NCI-H460 (cell line): ENCODE data around the gene PKNOX1. TPM values are rescaled to one million over a fixed set of nuclear protein-coding genes. Genes with fewer than 3 reads are reported as not detected.
"Not testable (repeated sequence)": the region's sequence is repeated elsewhere in the genome, so short reads cannot be mapped to it uniquely, and the experiment has no call there.

Experiments
- DNase-seq: peaks from one replicate; pipeline ENCODE4 v3.0.0-alpha.2; 2016; ENCODE audit warnings: low read depth; ENCODE audit errors: extremely low read depth
- total RNA-seq: library from RNA; depleted of rRNA; stranded (reverse); fragments of >200 nt; shearing (Covaris generic); gene quantifications from 2 replicates; pipeline ENCODE4 v1.2.3, GENCODE V29; 2014

The PKNOX1 gene
- total RNA-seq, 1 experiment from 2014 or later: 9.7 TPM

GRCh38 chr21:43043291-43043690 is 68.9 kb downstream of the PKNOX1 start:
- not testable (repeated sequence) for DNase-seq

GRCh38 chr21:43044547-43044946 is 70.2 kb downstream of the PKNOX1 start:
- DNase-seq: not testable (repeated sequence)

- DNase-seq: not testable (repeated sequence)
Observed at GRCh38 chr21:43045165-43045875, 71.0 kb downstream of the PKNOX1 start.

GRCh38 chr21:43045876-43046821 is 71.8 kb downstream of the PKNOX1 start:
- not testable (repeated sequence) for DNase-seq

DNA sequence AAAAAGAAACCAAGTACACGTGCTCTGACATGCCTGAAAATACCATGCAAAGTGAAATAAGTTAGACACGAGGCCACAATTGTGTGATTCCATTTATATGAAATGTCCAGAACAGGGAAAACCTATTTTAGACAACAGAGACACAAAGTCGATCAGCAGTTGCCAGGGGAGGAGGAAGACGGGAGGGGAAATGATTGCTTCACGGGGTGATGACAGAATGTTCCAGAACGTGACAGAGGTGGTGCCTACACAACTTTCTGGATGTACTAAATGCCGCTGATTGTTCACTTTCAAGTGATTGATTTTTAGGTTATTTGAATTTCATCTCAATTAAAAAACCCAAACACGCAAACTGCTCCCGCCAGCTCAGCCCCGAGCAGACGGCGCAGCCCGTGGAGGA is 78.8 kb downstream of the PKNOX1 start:
- not testable (repeated sequence) for DNase-seq

GRCh38 chr21:43062955-43063664 is 88.7 kb downstream of the PKNOX1 start:
- not testable (repeated sequence) for DNase-seq

DNA sequence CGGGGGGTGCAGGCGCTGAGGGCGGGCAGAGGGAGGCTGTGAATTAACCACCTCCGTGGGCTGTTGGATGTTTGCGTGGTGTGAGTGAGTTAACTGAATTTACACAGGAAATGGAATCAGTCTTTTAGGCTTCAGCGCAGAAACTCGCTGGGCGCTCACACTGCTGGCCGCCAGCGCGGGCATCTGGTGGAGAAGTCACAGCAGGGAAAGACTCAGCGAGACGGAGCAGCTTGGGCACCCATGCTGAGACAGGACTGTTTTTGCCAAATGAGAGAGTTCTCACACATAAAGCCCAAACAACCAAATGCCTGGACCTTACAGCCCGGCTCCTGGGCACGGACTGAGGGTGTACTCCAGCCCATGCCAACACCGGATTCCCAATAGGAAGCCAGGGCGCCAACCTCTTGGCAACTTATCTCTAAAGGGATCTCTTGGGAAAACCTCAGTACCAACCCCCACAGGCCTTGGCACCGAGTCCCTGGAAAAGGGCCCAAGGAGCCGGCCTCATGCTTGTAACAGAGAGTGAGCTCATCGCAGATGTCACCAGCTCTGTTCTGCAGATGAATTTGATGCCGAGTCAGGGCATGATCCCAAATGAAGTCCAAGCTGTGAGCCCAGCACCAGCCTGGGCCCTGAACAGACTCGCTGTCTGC is 90.0 kb downstream of the PKNOX1 start:
- DNase-seq: not testable (repeated sequence)

DNA sequence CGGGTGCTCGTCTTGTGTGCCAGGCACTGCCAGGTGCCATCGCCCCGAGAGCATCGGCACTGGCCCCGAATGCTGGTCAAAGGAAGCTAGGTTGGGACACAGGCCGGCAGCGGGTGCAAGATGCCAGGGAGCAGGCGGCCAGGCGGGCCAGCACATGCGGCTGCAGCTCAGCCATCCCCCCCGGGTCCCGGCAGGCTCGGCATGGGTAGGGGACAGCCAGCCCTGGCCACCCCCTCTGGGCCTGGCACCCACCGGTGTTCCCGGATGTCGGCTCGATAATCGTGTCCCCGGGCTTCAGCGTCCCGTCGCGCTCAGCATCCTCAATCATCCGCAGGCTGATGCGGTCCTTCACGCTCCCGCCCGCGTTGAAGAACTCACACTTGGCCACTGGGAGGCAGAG is 91.6 kb downstream of the PKNOX1 start:
- DNase-seq: not testable (repeated sequence)

DNA sequence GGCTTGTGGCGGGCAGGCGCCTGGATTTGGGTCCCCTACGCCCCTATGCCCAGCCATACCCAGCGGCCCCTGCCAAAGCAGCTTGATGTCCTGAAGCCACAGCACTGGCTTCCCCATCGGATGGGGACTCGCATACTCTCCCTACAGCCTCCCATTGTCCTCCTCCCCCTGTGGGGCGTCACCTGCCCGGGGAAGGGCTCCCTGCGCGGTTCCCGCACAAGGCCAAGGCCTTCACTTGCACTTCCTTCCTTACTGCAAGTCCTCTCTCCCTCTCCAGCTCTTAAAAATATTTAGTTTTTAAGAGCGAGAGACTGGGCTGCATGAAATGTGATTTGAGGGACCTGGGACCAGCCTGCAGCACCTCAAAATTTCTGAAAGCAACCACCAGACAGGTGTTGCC is 92.3 kb downstream of the PKNOX1 start:
- DNase-seq: not testable (repeated sequence)

DNA sequence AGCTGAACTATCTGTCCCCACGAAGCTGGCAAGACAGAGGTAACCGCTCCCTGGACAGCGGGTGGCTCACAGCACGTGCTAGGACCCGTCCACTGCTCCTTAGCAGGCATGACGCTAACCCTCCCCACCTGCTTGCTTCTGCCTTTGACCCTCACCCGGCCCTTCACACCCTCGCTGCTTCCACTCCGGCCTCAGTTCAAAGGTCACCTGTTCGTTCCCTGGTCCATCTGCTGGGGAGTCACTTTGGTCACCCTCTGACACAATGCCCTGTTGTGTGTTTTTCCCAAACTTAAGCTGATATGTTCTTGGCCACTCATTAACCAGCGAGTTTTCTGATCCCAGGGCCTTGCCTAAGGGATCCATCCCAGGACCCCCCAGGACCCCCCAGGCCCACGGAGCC is 93.7 kb downstream of the PKNOX1 start:
- not testable (repeated sequence) for DNase-seq

GRCh38 chr21:43069682-43070081 is 95.3 kb downstream of the PKNOX1 start:
- DNase-seq: not testable (repeated sequence)

GRCh38 chr21:43072742-43073141 is 98.4 kb downstream of the PKNOX1 start:
- not testable (repeated sequence) for DNase-seq

DNA sequence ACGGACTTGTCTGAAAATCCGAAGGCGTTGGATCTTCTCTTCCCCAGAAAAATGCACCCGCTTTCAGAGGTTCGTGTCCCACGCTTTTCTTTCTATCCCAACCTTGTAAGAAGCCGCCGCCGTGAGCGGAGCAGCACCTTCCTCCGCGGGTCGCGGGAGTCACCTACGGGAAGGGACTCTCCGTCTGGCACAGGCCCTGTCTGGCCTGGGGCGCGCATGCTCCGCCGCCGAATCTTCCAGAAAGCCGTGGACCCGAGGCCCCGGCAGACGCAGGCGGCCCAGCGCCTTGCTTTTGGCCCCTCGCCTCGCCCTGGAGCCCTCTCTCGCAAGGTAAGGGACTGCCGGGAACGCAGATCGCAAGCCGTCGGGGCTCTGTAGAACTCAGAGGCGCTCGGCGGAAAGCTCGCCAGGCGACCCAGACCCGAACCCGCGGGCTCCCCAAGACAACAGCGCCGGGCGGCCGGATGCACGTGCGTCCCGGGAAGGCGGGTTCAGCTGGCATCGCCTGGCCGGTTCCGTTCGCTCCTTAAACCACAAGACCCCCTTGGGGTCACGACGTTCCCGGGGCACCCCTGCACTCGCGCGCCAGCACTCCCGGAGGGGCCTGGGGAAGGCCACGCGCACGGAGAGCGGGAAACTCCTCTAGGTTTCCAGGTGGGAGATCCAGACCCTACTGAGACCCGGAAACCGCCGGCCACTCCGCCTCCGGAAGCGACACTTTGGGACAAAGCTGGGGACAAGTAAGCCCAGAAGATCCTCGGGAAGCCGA is 100.2 kb downstream of the PKNOX1 start:
- not testable (repeated sequence) for DNase-seq

GRCh38 chr21:43075170-43076022 is 101.0 kb downstream of the PKNOX1 start, which contains the start of gene CBS:
TSS of gene CBS (minus strand) at chr21:43075835. CDS start at chr21:43072193, 3,642 bp downstream.
- not testable (repeated sequence) for DNase-seq

DNA sequence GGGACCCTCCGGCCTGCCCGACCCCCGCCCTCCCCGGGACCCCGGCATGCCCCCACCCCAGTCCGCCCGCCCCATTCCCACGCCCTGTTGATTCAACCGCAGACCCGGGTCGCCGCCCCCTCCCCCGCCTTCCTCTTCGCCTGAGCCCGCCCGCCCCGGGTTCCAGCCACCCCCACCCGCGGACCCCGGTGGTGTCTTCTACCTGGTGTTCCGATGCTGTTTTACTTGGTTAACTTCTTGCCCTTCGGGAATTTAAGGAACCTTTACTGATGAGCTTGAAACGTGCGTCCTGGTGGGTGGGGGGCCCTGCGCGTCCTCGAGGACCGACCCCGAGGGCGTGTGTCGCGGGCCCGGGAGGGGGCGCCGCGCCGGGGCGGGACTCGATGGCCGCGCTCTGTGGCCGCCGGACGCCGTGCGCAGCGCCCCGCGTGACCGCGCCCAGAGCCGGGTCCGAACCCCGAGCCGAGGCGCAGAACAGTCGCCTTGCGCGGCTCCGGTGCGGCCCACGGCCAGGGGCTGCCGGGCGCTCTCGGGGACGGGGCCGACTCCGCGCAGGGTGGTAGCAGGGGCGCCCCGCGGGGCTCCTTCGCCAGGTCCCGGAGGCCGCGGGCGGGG is 101.8 kb downstream of the PKNOX1 start:
- not testable (repeated sequence) for DNase-seq

DNA sequence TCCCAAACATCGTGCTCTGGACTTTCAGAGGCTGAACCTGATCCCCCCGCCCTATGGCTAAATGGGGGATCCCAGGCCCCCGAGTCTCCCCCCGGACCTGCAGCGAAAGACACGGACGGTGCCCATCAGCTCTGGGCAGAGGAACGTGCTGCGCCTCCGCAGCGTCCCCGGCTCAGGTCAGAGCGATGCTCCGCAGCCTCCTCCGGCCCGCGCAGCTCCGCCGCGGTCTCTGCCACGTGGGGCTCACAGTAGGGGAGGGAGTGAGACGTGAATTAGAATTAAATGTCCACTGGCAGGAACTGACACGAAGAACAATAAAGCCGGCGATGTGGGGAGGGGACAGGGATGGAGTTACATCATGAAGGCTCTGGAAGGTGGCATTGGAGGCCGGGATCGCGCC is 102.3 kb downstream of the PKNOX1 start:
- not testable (repeated sequence) for DNase-seq

GRCh38 chr21:43082587-43083300 is 108.4 kb downstream of the PKNOX1 start:
- not testable (repeated sequence) for DNase-seq
